ENCODE measurements around the gene ZW10.

Gene ZW10

GRCh38 chr11:113697111-113697510 lies 76.4 kb downstream of the ZW10 start:
- no peak for DNase-seq

GRCh38 chr11:113695207-113695606 lies 78.3 kb downstream of the ZW10 start:
- no peak for DNase-seq

- DNase-seq: no peak
Observed at GRCh38 chr11:113694390-113694789, 79.1 kb downstream of the ZW10 start.

GRCh38 chr11:113693030-113693429 lies 80.5 kb downstream of the ZW10 start:
- no peak for DNase-seq

- no peak for DNase-seq
Observed at GRCh38 chr11:113690619-113691569, 82.6 kb downstream of the ZW10 start.

- no peak for DNase-seq
Observed at GRCh38 chr11:113689768-113690618, 83.5 kb downstream of the ZW10 start.

- DNase-seq: no peak
Observed at GRCh38 chr11:113685654-113686359, 87.7 kb downstream of the ZW10 start.

GRCh38 chr11:113684496-113684895 lies 89.0 kb downstream of the ZW10 start:
- DNase-seq: no peak

GRCh38 chr11:113683481-113684046 lies 89.9 kb downstream of the ZW10 start:
- DNase-seq: no peak

All from CD4-positive, alpha-beta T cell treated with Interleukin-15 for 1 hour (primary cell).